HepG2 (cell line): Measurements from ENCODE around the gene DIPK1B. TPM values are rescaled to one million over a fixed set of nuclear protein-coding genes. Genes with fewer than 3 reads are reported as not detected.

ENCODE experiments used
- ATAC-seq: fragments of 200-7000 bp; cut with Tn5 transposase; 3 replicates; pipeline ENCODE4 v1.9.1; 2020; ENCODE audit warnings: mild to moderate bottlenecking, moderate library complexity
- BruUV-seq: library from RNA; stranded (reverse); fragments of 400-500 nt; replicated peaks from 2 replicates; lab custom pipeline; 2021; lab: Mats Ljungman, UMichigan
- CTCF ChIA-PET: fragments of 300-600 bp; formaldehyde crosslinking; extraction: SDS; loops from one replicate; lab custom pipeline; 2021; ENCODE audit warnings: low total read pairs, inconsistent platforms, low intra/inter-chr PET ratio; lab: Yijun Ruan, JAX
- POLR2A ChIA-PET: fragments of 350-600 bp; sonication (Branson Sonifier 250); formaldehyde crosslinking; loops from one replicate; lab custom pipeline; 2020; ENCODE audit warnings: antibody characterized with exemption, inconsistent platforms; lab: Yijun Ruan, JAX
- DNase-seq: peaks from one replicate; pipeline ENCODE4 v3.0.0-alpha.2; 2015; ENCODE audit warnings: low spot score
- FAIRE-seq: peaks from 3 replicates; lab custom pipeline; 2011; peaks lifted over from hg19 to GRCh38; lab: Jason Lieb, UNC
- H2AFZ ChIP-seq: one replicate; pipeline ENCODE4 v1.6.1; 2011; ENCODE audit warnings: low read length, inconsistent platforms
- H3K27ac ChIP-seq: fragments of 300-600 bp; 3 replicates; pipeline ENCODE4 v1.8.0; 2011; ENCODE audit warnings: mixed run types, mild to moderate bottlenecking, mixed read lengths, low read length, inconsistent platforms; ENCODE audit not compliant: insufficient read depth; ENCODE audit errors: extremely low read length
- H3K27me3 ChIP-seq, 2 experiments: fragments of 200-600 bp in 1 of 2; 2 replicates in 1 of 2; 3 replicates in 1 of 2; pipeline versions ENCODE4 v1.6.0 to v1.8.0; 2011; ENCODE audit warnings: low read length in 2 of 2, mild to moderate bottlenecking in 2 of 2, moderate library complexity in 2 of 2, inconsistent platforms in 1 of 2; ENCODE audit not compliant: insufficient read depth in 2 of 2, control insufficient read depth in 1 of 2
- H3K36me3 ChIP-seq, 2 experiments: fragments of 200-600 bp in 1 of 2; replicated peaks in 1 of 2; 2 replicates in 1 of 2; 3 replicates in 1 of 2; pipeline versions ENCODE4 v1.5.1 to v1.8.0; 2011; ENCODE audit warnings: low read length in 2 of 2, inconsistent platforms in 1 of 2; ENCODE audit not compliant: insufficient read depth in 2 of 2, control insufficient read depth in 1 of 2
- H3K4me1 ChIP-seq: 2 replicates; pipeline ENCODE4 v1.5.1; 2012; ENCODE audit warnings: low read length, inconsistent platforms; ENCODE audit not compliant: insufficient read depth
- H3K4me2 ChIP-seq: 2 replicates; pipeline ENCODE4 v1.6.0; 2011; ENCODE audit warnings: low read depth, low read length, inconsistent platforms
- H3K4me3 ChIP-seq, 3 experiments: fragments of 200-600 bp in 1 of 3; sonication (generic), shearing (Covaris generic) in 1 of 3; replicated peaks in 1 of 3; 2 replicates each; pipeline ENCODE4 v1.5.1; 2011 to 2016; ENCODE audit warnings: low read length in 3 of 3, inconsistent platforms in 2 of 3, low read depth in 2 of 3, mild to moderate bottlenecking in 2 of 3, control low read depth in 1 of 3, mixed read lengths in 1 of 3; ENCODE audit not compliant: insufficient read depth in 1 of 3
- H3K79me2 ChIP-seq: one replicate; pipeline ENCODE4 v1.6.1; 2011; ENCODE audit warnings: low read length, inconsistent platforms; ENCODE audit not compliant: insufficient read depth
- H3K9ac ChIP-seq: 2 replicates; pipeline ENCODE4 v1.6.0; 2011; ENCODE audit warnings: mild to moderate bottlenecking, low read depth, low read length, inconsistent platforms; ENCODE audit not compliant: insufficient read depth
- H3K9me3 ChIP-seq: 2 replicates; pipeline ENCODE4 v1.5.1; 2012; ENCODE audit warnings: mild to moderate bottlenecking, low read length
- H4K20me1 ChIP-seq: 2 replicates; pipeline ENCODE4 v1.6.0; 2011; ENCODE audit warnings: inconsistent platforms, mild to moderate bottlenecking, low read length, moderate library complexity; ENCODE audit not compliant: insufficient read depth
- DRAP1 ChIP-seq: IDR thresholded peaks from 2 replicates; pipeline ENCODE4 v1.6.1; 2016; ENCODE audit warnings: missing genetic modification reagents, missing compliant biosample characterization
- GABPB1 ChIP-seq: IDR thresholded peaks from 2 replicates; pipeline ENCODE4 v1.6.1; 2016; ENCODE audit warnings: mild to moderate bottlenecking, missing genetic modification reagents, moderate library complexity, missing compliant biosample characterization
- HMG20A ChIP-seq: IDR thresholded peaks from 2 replicates; pipeline ENCODE4 v1.6.1; 2016; ENCODE audit warnings: borderline replicate concordance
- KAT2B ChIP-seq: fragments of 150-350 bp; IDR thresholded peaks from 2 replicates; pipeline ENCODE4 v1.6.1; 2014; ENCODE audit warnings: low read depth, low read length, borderline replicate concordance
- NR2F2 ChIP-seq: IDR thresholded peaks from 2 replicates; pipeline ENCODE4 v1.6.1; 2012; ENCODE audit warnings: low read depth, inconsistent platforms, borderline replicate concordance
- SALL2 ChIP-seq: sonication (generic); formaldehyde crosslinking; IDR thresholded peaks from 2 replicates; pipeline ENCODE4 v1.8.1; 2023; ENCODE audit warnings: mild to moderate bottlenecking, missing genetic modification reagents, inconsistent platforms
- SOX5 ChIP-seq: IDR thresholded peaks from 2 replicates; pipeline ENCODE4 v1.6.1; 2016; ENCODE audit warnings: borderline replicate concordance
- TBP ChIP-seq: sonication (generic); formaldehyde crosslinking; IDR thresholded peaks from 2 replicates; pipeline ENCODE4 v1.5.0; 2020; ENCODE audit warnings: missing genetic modification reagents
- TFE3 ChIP-seq: IDR thresholded peaks from 2 replicates; pipeline ENCODE4 v1.6.1; 2016
- ZFY ChIP-seq: sonication (generic); formaldehyde crosslinking; IDR thresholded peaks from 2 replicates; pipeline ENCODE4 v1.4.0; 2020; ENCODE audit warnings: missing genetic modification reagents
- ZKSCAN5 ChIP-seq: sonication (generic); formaldehyde crosslinking; IDR thresholded peaks from 2 replicates; pipeline ENCODE4 v1.5.1; 2020; ENCODE audit warnings: mild to moderate bottlenecking, missing genetic modification reagents
- ZNF33B ChIP-seq: sonication (generic); formaldehyde crosslinking; IDR thresholded peaks from 2 replicates; pipeline ENCODE4 v1.5.1; 2020; ENCODE audit warnings: mild to moderate bottlenecking, missing genetic modification reagents
- ZNF512 ChIP-seq: sonication (generic); formaldehyde crosslinking; IDR thresholded peaks from 2 replicates; pipeline ENCODE4 v1.4.0; 2020; ENCODE audit warnings: mild to moderate bottlenecking, missing genetic modification reagents
- ZNF629 ChIP-seq: sonication (generic); formaldehyde crosslinking; conservative IDR thresholded peaks from 2 replicates; pipeline ENCODE4 v1.5.0; 2020; ENCODE audit warnings: missing genetic modification reagents
- WGBS: methylation state at CpG from one replicate; pipeline ENCODE4 v1.1.6; 2017; ENCODE audit warnings: low lambda C conversion rate; 5-methylcytosine and 5-hydroxymethylcytosine counted together
- in situ Hi-C: cut with HindIII; loops from 2 replicates; pipeline ENCODE4 v1.10.0; 2017; ENCODE audit warnings: low pct_unique_long_range_greater_than_20kb; ENCODE audit not compliant: extremely low pct_ligation_motif_present
- intact Hi-C: fragments of 100-400 bp; cut with micrococcal nuclease; formaldehyde crosslinking; loops from one replicate; pipeline ENCODE4 v1.10.0; 2022; ENCODE audit not compliant: unreplicated experiment
- polyA plus RNA-seq, 8 experiments: library from polyadenylated mRNA; depleted of rRNA in 3 of 8; stranded (reverse) in 7 of 8; unstranded in 1 of 8; fragments of >200 nt; fragmentation: Illumina TruSeq in 4 of 8; extraction: Trizol in 4 of 8; gene quantifications; 2 replicates each; pipeline versions ENCODE4 v1.2.1 to v1.2.3, GENCODE V29; 2011 to 2016; ENCODE audit warnings: low read depth in 4 of 8, missing spikeins in 1 of 8, mixed read lengths in 1 of 8; ENCODE audit not compliant: insufficient read depth in 1 of 8
- total RNA-seq, 5 experiments: library from RNA; depleted of rRNA; stranded (reverse); fragments of >200 nt; fragmentation: Illumina TruSeq; extraction: Trizol; gene quantifications; 2 replicates each; pipeline ENCODE4 v1.2.3, GENCODE V29; 2016; ENCODE audit warnings: low read depth in 1 of 5

Gene DIPK1B
- total and polyA plus RNA-seq, 2 of the 13 experiments (the other 11 are each of a cell fraction or from before 2014, with no cell fraction given), result 0.18 to 3.9 TPM

GRCh38 chr9:136673975-136674785 lies 38.2 kb upstream of the DIPK1B start:
- ATAC-seq, result no peak
- in situ Hi-C loops, result no loop called here
- no peak overlapping the region for H3K4me2 ChIP-seq
- TF ChIP-seq ZFY (no peak), ZNF629 (CRISPR knock-in tag) (peak; percentile 84), DRAP1 (no peak), TBP (CRISPR knock-in tag) (no peak)
- TF ChIP-seq, all 625 proteins: peak for 1
- no peak overlapping the region for H2AFZ ChIP-seq
- no peak overlapping the region for H3K9ac ChIP-seq
- H3K27me3 ChIP-seq, result peaks cover 7 to 17% of the 10 kb centered on the region in 2 experiments; a peak in 3 of 5 replicates
- intact Hi-C loops, result no loop called here
- peaks cover 62% of the 10 kb centered on the region for H3K4me1 ChIP-seq
- no peaks in the 10 kb centered on the region for H3K79me2 ChIP-seq
- H3K36me3 ChIP-seq, result no peaks in the 10 kb centered on the region
- H3K4me3 ChIP-seq, result no peak overlapping the region
- CTCF ChIA-PET, result interaction anchor here (1.5 kb wide), 1 partner anchor 19 kb away, joined by 3 read pairs; no protein-coding TSS in a partner anchor
- H4K20me1 ChIP-seq, result no peaks in the 10 kb centered on the region; the same call in 1 of the 2 replicates
- DNase-seq, result no peak
- no peak for FAIRE-seq
- no TSS peak for BruUV-seq
- WGBS, result 89% methylated on average over 19 of the region's 26 CpGs
- no peak overlapping the region for H3K27ac ChIP-seq
- H3K9me3 ChIP-seq, result no peaks in the 10 kb centered on the region
- POLR2A ChIA-PET, result interaction anchor here (2.4 kb wide), 1 partner anchor 20 kb away, joined by 8 read pairs; no protein-coding TSS in a partner anchor

GRCh38 chr9:136674786-136675349 lies 37.5 kb upstream of the DIPK1B start:
- no peak overlapping the region for H3K9ac ChIP-seq
- H3K4me3 ChIP-seq, result no peak overlapping the region
- ChIA-PET POLR2A (no interaction called here), CTCF (no interaction called here)
- H3K79me2 ChIP-seq, result no peaks in the 10 kb centered on the region
- H3K27ac ChIP-seq, result no peak overlapping the region
- FAIRE-seq (peak; percentile 85), ATAC-seq (peak; percentile 72), DNase-seq (peak; percentile 82)
- peak overlapping the region; percentile 32; the same call in 1 of the 2 replicates for H3K4me2 ChIP-seq
- 34% methylated on average over 8 of the region's 11 CpGs for WGBS
- intact Hi-C loops, result loop anchor here (1.0 kb wide), 1 partner anchor 22 kb away; no protein-coding TSS in a partner anchor
- in situ Hi-C loops, result no loop called here
- peaks cover 7 to 16% of the 10 kb centered on the region in 2 experiments; a peak in 3 of 5 replicates for H3K27me3 ChIP-seq
- no TSS peak for BruUV-seq
- no peaks in the 10 kb centered on the region; the same call in 1 of the 2 replicates for H4K20me1 ChIP-seq
- no peaks in the 10 kb centered on the region for H3K36me3 ChIP-seq
- peaks cover 69% of the 10 kb centered on the region for H3K4me1 ChIP-seq
- no peak overlapping the region for H2AFZ ChIP-seq
- no peaks in the 10 kb centered on the region for H3K9me3 ChIP-seq
- no peak for TF ChIP-seq ZNF33B (CRISPR knock-in tag)
- TF ChIP-seq KAT2B, result no peak
- no peak for TF ChIP-seq ZNF512 (CRISPR knock-in tag)
- TF ChIP-seq GABPB1 (CRISPR knock-in tag), result peak; percentile 32; the same call in 1 of the 2 replicates
- peak; percentile 63; the same call in 1 of the 2 replicates for TF ChIP-seq HMG20A (CRISPR knock-in tag)
- TF ChIP-seq SALL2 (CRISPR knock-in tag), result no peak
- no peak for TF ChIP-seq ZKSCAN5 (CRISPR knock-in tag)
- no peak for TF ChIP-seq TFE3 (CRISPR knock-in tag)
- TF ChIP-seq SOX5 (CRISPR knock-in tag), result peak; percentile 38; the same call in 1 of the 2 replicates
- TF ChIP-seq NR2F2, result peak; percentile 84
